WTC11 (cell line): Measurements from ENCODE around the gene KAT6B. TPM values are rescaled to one million over a fixed set of nuclear protein-coding genes. Genes with fewer than 3 reads are reported as not detected.

ENCODE experiments used
- ATAC-seq: fragments of 200-7000 bp; cut with Tn5 transposase; 2 replicates; pipeline ENCODE4 v1.10.0; 2021; ENCODE audit warnings: mild to moderate bottlenecking, moderate library complexity
- CTCF ChIA-PET: fragments of 300-600 bp; sonication (Branson Sonifier 250); formaldehyde crosslinking; loops from one replicate; lab custom pipeline; 2021; ENCODE audit warnings: antibody characterized with exemption; lab: Charles Lee
- POLR2A ChIA-PET: fragments of 350-600 bp; sonication (Branson Sonifier 250); formaldehyde crosslinking; loops from one replicate; lab custom pipeline; 2021; ENCODE audit warnings: antibody characterized with exemption; lab: Charles Lee
- DNase-seq: peaks from one replicate; pipeline ENCODE4 v3.0.0; 2021; ENCODE audit warnings: low spot score
- H3K27ac Mint-ChIP-seq: 2 replicates; pipeline ENCODE4 v1.8.0; 2021; ENCODE audit warnings: mixed read lengths
- H3K27me3 Mint-ChIP-seq: 2 replicates; pipeline ENCODE4 v1.8.0; 2021; ENCODE audit warnings: low read depth, mild to moderate bottlenecking, moderate library complexity, mixed read lengths
- H3K36me3 Mint-ChIP-seq: 2 replicates; pipeline ENCODE4 v1.8.0; 2021; ENCODE audit warnings: mixed read lengths
- H3K4me1 Mint-ChIP-seq: 2 replicates; pipeline ENCODE4 v1.8.0; 2022; ENCODE audit warnings: mixed read lengths
- H3K4me3 Mint-ChIP-seq: 2 replicates; pipeline ENCODE4 v1.8.0; 2021; ENCODE audit warnings: mild to moderate bottlenecking, moderate library complexity, mixed read lengths
- H3K9me3 Mint-ChIP-seq: 2 replicates; pipeline ENCODE4 v1.8.0; 2021; ENCODE audit warnings: mixed read lengths
- ATF1 ChIP-seq: sonication (generic); formaldehyde crosslinking; IDR thresholded peaks from 2 replicates; pipeline ENCODE4 v1.8.1; 2023; ENCODE audit warnings: mild to moderate bottlenecking, moderate library complexity, missing genetic modification reagents
- FOXJ3 ChIP-seq: sonication (generic); formaldehyde crosslinking; IDR thresholded peaks from 2 replicates; pipeline ENCODE4 v1.9.0; 2021; ENCODE audit warnings: missing genetic modification reagents, mild to moderate bottlenecking, borderline replicate concordance
- FOXK1 ChIP-seq: sonication (generic); formaldehyde crosslinking; IDR thresholded peaks from 2 replicates; pipeline ENCODE4 v1.8.0; 2022; ENCODE audit warnings: mild to moderate bottlenecking, moderate library complexity, missing genetic modification reagents
- GABPB1 ChIP-seq: sonication (generic); formaldehyde crosslinking; IDR thresholded peaks from 2 replicates; pipeline ENCODE4 v1.8.1; 2023; ENCODE audit warnings: mild to moderate bottlenecking, missing genetic modification reagents
- GRHL2 ChIP-seq: fragments of 250-450 bp; sonication (Bioruptor Pico); IDR thresholded peaks from 2 replicates; pipeline ENCODE4 v1.8.0; 2022; ENCODE audit warnings: mild to moderate bottlenecking, moderate library complexity; ENCODE audit not compliant: insufficient replicate concordance, severe bottlenecking
- NFATC4 ChIP-seq: fragments of 250-450 bp; sonication (Bioruptor Pico); IDR thresholded peaks from 2 replicates; pipeline ENCODE4 v1.9.0; 2021; ENCODE audit warnings: mild to moderate bottlenecking
- SMAD3 ChIP-seq: sonication (generic); formaldehyde crosslinking; IDR thresholded peaks from 2 replicates; pipeline ENCODE4 v1.8.0; 2022; ENCODE audit warnings: missing genetic modification reagents, mild to moderate bottlenecking, borderline replicate concordance
- SOX15 ChIP-seq: fragments of 250-450 bp; sonication (Bioruptor Pico); IDR thresholded peaks from 2 replicates; pipeline ENCODE4 v1.9.0; 2021; ENCODE audit warnings: mild to moderate bottlenecking
- TCF7 ChIP-seq: sonication (generic); formaldehyde crosslinking; IDR thresholded peaks from 2 replicates; pipeline ENCODE4 v1.8.0; 2022; ENCODE audit warnings: mild to moderate bottlenecking, low read depth, missing genetic modification reagents, moderate library complexity
- ZBTB21 ChIP-seq: sonication (generic); formaldehyde crosslinking; IDR thresholded peaks from 2 replicates; pipeline ENCODE4 v1.8.1; 2023; ENCODE audit warnings: mild to moderate bottlenecking, missing genetic modification reagents, borderline replicate concordance
- ZNF317 ChIP-seq: sonication (generic); formaldehyde crosslinking; IDR thresholded peaks from 2 replicates; pipeline ENCODE4 v1.8.1; 2023; ENCODE audit warnings: low read depth, mild to moderate bottlenecking, moderate library complexity, missing genetic modification reagents, borderline replicate concordance
- ZNF416 ChIP-seq: fragments of 250-450 bp; sonication (Bioruptor Pico); IDR thresholded peaks from 2 replicates; pipeline ENCODE4 v1.9.0; 2021; ENCODE audit warnings: mild to moderate bottlenecking, inconsistent platforms
- ZNF423 ChIP-seq: fragments of 250-450 bp; sonication (Bioruptor Pico); IDR thresholded peaks from 2 replicates; pipeline ENCODE4 v2.1.2; 2022; ENCODE audit warnings: mild to moderate bottlenecking, moderate library complexity
- total RNA-seq: library from RNA; stranded (reverse); gene quantifications from 3 replicates; pipeline ENCODE4 v1.2.3, GENCODE V29; 2021
- TF ChIP-seq, protein P1 (sequence below): sonication (generic); formaldehyde crosslinking; IDR thresholded peaks from 2 replicates; pipeline ENCODE4 v1.8.0; 2022; ENCODE audit warnings: mild to moderate bottlenecking, missing genetic modification reagents
- TF ChIP-seq, protein P2 (sequence below): sonication (generic); formaldehyde crosslinking; IDR thresholded peaks from 2 replicates; pipeline ENCODE4 v1.8.0; 2023; ENCODE audit warnings: mild to moderate bottlenecking, missing genetic modification reagents
- TF ChIP-seq, protein P3 (sequence below): fragments of 250-450 bp; sonication (Bioruptor Pico); IDR thresholded peaks from 2 replicates; pipeline ENCODE4 v1.9.0; 2021; ENCODE audit warnings: mild to moderate bottlenecking
- TF ChIP-seq, protein P4 (sequence below): sonication (generic); formaldehyde crosslinking; IDR thresholded peaks from 2 replicates; pipeline ENCODE4 v1.8.1; 2023; ENCODE audit warnings: mild to moderate bottlenecking, moderate library complexity, missing genetic modification reagents
- TF ChIP-seq, protein P5 (sequence below): fragments of 200-600 bp; IDR thresholded peaks from 2 replicates; pipeline ENCODE4 v1.8.0; 2022; ENCODE audit warnings: antibody characterized with exemption
- TF ChIP-seq, protein P6 (sequence below): sonication (generic); formaldehyde crosslinking; IDR thresholded peaks from 2 replicates; pipeline ENCODE4 v1.8.1; 2023; ENCODE audit warnings: mild to moderate bottlenecking, missing genetic modification reagents, moderate library complexity
- TF ChIP-seq, protein P7 (sequence below): sonication (generic); formaldehyde crosslinking; IDR thresholded peaks from 2 replicates; pipeline ENCODE4 v1.8.1; 2022; ENCODE audit warnings: low read depth, mild to moderate bottlenecking, moderate library complexity, missing genetic modification reagents, borderline replicate concordance
- TF ChIP-seq, protein P8 (sequence below): fragments of 250-450 bp; sonication (Bioruptor Pico); IDR thresholded peaks from 2 replicates; pipeline ENCODE4 v1.9.0; 2021; ENCODE audit warnings: mild to moderate bottlenecking

KAT6B gene
- total RNA-seq, 1 experiment from 2014 or later: 18.5 TPM

DNA sequence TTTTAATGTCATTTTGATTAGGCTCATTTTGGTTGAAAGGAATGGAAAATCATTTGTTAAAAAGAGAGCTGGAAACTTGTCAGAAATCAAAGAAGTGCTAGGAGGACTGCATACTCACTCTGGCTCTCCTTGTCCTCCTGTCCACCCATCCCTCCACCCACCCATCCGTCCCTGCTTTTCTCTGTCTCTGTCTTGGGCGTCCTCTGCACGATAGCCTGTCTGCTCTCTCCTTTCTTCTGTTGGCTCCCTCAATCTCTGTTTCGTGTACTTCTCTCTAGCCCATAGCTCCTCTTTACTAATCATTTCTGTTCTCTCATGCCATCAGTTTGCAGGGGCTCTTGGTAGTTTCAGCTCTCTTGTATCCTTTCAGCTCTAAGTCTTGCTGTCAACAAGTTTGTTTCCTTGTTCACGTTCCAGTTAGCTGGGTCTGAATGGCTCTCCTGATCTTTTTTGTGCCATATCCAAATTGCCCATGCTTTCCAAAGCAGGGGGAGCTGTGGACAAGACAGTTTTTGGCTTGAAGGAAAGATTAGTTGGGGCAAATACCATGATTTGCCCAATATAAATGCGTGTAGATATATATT is 75.6 kb downstream of the KAT6B start (continued):
- TF ChIP-seq, protein P1, sequence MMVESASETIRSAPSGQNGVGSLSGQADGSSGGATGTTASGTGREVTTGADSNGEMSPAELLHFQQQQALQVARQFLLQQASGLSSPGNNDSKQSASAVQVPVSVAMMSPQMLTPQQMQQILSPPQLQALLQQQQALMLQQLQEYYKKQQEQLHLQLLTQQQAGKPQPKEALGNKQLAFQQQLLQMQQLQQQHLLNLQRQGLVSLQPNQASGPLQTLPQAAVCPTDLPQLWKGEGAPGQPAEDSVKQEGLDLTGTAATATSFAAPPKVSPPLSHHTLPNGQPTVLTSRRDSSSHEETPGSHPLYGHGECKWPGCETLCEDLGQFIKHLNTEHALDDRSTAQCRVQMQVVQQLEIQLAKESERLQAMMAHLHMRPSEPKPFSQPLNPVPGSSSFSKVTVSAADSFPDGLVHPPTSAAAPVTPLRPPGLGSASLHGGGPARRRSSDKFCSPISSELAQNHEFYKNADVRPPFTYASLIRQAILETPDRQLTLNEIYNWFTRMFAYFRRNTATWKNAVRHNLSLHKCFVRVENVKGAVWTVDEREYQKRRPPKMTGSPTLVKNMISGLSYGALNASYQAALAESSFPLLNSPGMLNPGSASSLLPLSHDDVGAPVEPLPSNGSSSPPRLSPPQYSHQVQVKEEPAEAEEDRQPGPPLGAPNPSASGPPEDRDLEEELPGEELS: no peak
- no peak for TF ChIP-seq ZBTB21 (CRISPR knock-in tag)
- TF ChIP-seq SOX15 (CRISPR knock-in tag): no peak

DNA sequence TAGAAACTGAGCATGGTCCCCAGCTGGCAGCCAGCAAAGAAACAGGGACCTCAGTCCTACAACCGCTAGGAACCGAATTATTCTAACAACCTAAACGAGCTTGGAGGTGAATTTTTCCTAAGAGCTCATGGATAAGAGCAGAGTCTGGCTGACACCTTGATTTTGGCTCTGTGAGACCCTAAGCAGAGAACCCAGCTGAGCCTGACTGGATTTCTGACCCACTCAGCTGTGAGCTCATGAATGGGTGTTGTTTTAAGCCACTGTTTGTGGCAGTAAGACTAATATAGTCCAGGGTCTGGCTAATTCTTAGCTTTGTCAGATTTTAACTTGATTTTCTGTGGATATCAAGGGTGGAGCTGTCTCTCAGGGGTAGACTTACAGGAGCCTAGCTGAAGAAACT is 77.1 kb downstream of the KAT6B start:
- TF ChIP-seq, protein P2, sequence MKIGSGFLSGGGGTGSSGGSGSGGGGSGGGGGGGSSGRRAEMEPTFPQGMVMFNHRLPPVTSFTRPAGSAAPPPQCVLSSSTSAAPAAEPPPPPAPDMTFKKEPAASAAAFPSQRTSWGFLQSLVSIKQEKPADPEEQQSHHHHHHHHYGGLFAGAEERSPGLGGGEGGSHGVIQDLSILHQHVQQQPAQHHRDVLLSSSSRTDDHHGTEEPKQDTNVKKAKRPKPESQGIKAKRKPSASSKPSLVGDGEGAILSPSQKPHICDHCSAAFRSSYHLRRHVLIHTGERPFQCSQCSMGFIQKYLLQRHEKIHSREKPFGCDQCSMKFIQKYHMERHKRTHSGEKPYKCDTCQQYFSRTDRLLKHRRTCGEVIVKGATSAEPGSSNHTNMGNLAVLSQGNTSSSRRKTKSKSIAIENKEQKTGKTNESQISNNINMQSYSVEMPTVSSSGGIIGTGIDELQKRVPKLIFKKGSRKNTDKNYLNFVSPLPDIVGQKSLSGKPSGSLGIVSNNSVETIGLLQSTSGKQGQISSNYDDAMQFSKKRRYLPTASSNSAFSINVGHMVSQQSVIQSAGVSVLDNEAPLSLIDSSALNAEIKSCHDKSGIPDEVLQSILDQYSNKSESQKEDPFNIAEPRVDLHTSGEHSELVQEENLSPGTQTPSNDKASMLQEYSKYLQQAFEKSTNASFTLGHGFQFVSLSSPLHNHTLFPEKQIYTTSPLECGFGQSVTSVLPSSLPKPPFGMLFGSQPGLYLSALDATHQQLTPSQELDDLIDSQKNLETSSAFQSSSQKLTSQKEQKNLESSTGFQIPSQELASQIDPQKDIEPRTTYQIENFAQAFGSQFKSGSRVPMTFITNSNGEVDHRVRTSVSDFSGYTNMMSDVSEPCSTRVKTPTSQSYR (CRISPR knock-in tag): no peak
- TF ChIP-seq FOXJ3 (no peak), ATF1 (CRISPR knock-in tag) (no peak), ZNF423 (CRISPR knock-in tag) (no peak), GRHL2 (CRISPR knock-in tag) (no peak), NFATC4 (no peak), GABPB1 (no peak), SMAD3 (CRISPR knock-in tag) (no peak), ZNF317 (CRISPR knock-in tag) (no peak), FOXK1 (CRISPR knock-in tag) (no peak), ZNF416 (CRISPR knock-in tag) (no peak), TCF7 (CRISPR knock-in tag) (no peak)
- TF ChIP-seq, protein P3, sequence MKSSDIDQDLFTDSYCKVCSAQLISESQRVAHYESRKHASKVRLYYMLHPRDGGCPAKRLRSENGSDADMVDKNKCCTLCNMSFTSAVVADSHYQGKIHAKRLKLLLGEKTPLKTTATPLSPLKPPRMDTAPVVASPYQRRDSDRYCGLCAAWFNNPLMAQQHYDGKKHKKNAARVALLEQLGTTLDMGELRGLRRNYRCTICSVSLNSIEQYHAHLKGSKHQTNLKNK (CRISPR knock-in tag): no peak
- TF ChIP-seq, protein P4, sequence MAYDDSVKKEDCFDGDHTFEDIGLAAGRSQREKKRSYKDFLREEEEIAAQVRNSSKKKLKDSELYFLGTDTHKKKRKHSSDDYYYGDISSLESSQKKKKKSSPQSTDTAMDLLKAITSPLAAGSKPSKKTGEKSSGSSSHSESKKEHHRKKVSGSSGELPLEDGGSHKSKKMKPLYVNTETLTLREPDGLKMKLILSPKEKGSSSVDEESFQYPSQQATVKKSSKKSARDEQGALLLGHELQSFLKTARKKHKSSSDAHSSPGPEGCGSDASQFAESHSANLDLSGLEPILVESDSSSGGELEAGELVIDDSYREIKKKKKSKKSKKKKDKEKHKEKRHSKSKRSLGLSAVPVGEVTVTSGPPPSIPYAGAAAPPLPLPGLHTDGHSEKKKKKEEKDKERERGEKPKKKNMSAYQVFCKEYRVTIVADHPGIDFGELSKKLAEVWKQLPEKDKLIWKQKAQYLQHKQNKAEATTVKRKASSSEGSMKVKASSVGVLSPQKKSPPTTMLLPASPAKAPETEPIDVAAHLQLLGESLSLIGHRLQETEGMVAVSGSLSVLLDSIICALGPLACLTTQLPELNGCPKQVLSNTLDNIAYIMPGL (CRISPR knock-in tag): no peak
- TF ChIP-seq, protein P5, sequence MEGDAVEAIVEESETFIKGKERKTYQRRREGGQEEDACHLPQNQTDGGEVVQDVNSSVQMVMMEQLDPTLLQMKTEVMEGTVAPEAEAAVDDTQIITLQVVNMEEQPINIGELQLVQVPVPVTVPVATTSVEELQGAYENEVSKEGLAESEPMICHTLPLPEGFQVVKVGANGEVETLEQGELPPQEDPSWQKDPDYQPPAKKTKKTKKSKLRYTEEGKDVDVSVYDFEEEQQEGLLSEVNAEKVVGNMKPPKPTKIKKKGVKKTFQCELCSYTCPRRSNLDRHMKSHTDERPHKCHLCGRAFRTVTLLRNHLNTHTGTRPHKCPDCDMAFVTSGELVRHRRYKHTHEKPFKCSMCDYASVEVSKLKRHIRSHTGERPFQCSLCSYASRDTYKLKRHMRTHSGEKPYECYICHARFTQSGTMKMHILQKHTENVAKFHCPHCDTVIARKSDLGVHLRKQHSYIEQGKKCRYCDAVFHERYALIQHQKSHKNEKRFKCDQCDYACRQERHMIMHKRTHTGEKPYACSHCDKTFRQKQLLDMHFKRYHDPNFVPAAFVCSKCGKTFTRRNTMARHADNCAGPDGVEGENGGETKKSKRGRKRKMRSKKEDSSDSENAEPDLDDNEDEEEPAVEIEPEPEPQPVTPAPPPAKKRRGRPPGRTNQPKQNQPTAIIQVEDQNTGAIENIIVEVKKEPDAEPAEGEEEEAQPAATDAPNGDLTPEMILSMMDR: no peak
- TF ChIP-seq, protein P6, sequence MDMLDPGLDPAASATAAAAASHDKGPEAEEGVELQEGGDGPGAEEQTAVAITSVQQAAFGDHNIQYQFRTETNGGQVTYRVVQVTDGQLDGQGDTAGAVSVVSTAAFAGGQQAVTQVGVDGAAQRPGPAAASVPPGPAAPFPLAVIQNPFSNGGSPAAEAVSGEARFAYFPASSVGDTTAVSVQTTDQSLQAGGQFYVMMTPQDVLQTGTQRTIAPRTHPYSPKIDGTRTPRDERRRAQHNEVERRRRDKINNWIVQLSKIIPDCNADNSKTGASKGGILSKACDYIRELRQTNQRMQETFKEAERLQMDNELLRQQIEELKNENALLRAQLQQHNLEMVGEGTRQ (CRISPR knock-in tag): no peak
- TF ChIP-seq, protein P7, sequence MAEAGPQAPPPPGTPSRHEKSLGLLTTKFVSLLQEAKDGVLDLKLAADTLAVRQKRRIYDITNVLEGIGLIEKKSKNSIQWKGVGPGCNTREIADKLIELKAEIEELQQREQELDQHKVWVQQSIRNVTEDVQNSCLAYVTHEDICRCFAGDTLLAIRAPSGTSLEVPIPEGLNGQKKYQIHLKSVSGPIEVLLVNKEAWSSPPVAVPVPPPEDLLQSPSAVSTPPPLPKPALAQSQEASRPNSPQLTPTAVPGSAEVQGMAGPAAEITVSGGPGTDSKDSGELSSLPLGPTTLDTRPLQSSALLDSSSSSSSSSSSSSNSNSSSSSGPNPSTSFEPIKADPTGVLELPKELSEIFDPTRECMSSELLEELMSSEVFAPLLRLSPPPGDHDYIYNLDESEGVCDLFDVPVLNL (CRISPR knock-in tag): no peak
- TF ChIP-seq, protein P8, sequence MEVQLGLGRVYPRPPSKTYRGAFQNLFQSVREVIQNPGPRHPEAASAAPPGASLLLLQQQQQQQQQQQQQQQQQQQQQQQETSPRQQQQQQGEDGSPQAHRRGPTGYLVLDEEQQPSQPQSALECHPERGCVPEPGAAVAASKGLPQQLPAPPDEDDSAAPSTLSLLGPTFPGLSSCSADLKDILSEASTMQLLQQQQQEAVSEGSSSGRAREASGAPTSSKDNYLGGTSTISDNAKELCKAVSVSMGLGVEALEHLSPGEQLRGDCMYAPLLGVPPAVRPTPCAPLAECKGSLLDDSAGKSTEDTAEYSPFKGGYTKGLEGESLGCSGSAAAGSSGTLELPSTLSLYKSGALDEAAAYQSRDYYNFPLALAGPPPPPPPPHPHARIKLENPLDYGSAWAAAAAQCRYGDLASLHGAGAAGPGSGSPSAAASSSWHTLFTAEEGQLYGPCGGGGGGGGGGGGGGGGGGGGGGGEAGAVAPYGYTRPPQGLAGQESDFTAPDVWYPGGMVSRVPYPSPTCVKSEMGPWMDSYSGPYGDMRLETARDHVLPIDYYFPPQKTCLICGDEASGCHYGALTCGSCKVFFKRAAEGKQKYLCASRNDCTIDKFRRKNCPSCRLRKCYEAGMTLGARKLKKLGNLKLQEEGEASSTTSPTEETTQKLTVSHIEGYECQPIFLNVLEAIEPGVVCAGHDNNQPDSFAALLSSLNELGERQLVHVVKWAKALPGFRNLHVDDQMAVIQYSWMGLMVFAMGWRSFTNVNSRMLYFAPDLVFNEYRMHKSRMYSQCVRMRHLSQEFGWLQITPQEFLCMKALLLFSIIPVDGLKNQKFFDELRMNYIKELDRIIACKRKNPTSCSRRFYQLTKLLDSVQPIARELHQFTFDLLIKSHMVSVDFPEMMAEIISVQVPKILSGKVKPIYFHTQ (CRISPR knock-in tag): no peak
- ATAC-seq (no peak), DNase-seq (no peak)
- ChIA-PET POLR2A (no interaction called here), CTCF (interaction anchor here (0.7 kb wide), 1 partner anchor 73 kb away, joined by 3 read pairs; no protein-coding TSS in a partner anchor)
- Mint-ChIP-seq H3K4me3 (no peak overlapping the region), H3K36me3 (no peaks in the 10 kb centered on the region), H3K27ac (no peak overlapping the region), H3K9me3 (no peaks in the 10 kb centered on the region), H3K27me3 (no peaks in the 10 kb centered on the region), H3K4me1 (peaks cover 14% of the 10 kb centered on the region)
